HL-60 (cell line): ENCODE measurements around the gene ZSCAN5A.

Experiments
- POLR2AphosphoS5 ChIP-seq: IDR thresholded peaks from 2 replicates; pipeline ENCODE4 v1.6.1; 2012; ENCODE audit warnings: low read depth
- TF ChIP-seq, protein P1 (sequence below): IDR thresholded peaks from 2 replicates; pipeline ENCODE4 v1.6.1; 2012; ENCODE audit warnings: low read depth; ENCODE audit not compliant: insufficient replicate concordance

DNA sequence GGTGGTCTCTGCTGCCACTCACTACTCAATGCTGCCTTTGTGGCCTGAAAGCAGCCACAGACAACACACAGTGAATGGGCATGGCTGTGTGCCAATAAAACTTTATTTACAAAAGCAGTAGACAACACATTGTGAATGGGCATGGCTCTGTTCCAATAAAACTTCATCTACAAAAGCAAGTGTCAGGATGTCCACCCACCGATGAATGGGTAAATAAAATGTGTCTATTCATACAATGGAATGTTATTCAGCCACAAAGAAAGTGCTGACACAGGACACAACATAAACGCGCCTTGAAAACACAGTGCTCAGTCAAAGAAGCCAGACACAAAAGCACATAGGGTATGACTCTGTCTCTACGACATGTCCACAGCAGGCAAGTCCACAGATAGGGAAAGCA lies 20.1 kb downstream of the ZSCAN5A start:
- TF ChIP-seq, protein P1, sequence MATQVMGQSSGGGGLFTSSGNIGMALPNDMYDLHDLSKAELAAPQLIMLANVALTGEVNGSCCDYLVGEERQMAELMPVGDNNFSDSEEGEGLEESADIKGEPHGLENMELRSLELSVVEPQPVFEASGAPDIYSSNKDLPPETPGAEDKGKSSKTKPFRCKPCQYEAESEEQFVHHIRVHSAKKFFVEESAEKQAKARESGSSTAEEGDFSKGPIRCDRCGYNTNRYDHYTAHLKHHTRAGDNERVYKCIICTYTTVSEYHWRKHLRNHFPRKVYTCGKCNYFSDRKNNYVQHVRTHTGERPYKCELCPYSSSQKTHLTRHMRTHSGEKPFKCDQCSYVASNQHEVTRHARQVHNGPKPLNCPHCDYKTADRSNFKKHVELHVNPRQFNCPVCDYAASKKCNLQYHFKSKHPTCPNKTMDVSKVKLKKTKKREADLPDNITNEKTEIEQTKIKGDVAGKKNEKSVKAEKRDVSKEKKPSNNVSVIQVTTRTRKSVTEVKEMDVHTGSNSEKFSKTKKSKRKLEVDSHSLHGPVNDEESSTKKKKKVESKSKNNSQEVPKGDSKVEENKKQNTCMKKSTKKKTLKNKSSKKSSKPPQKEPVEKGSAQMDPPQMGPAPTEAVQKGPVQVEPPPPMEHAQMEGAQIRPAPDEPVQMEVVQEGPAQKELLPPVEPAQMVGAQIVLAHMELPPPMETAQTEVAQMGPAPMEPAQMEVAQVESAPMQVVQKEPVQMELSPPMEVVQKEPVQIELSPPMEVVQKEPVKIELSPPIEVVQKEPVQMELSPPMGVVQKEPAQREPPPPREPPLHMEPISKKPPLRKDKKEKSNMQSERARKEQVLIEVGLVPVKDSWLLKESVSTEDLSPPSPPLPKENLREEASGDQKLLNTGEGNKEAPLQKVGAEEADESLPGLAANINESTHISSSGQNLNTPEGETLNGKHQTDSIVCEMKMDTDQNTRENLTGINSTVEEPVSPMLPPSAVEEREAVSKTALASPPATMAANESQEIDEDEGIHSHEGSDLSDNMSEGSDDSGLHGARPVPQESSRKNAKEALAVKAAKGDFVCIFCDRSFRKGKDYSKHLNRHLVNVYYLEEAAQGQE = no peak
- TF ChIP-seq POLR2AphosphoS5 = no peak
